GM12891 (cell line): Measurements from ENCODE around the gene SRRD.
A peak's percentile ranks its signal among the peaks of the same experiment; 100 is the strongest.

Source experiments
- DNase-seq: peaks from one replicate; pipeline ENCODE4 v3.0.0; 2011; ENCODE audit warnings: low spot score; ENCODE audit not compliant: insufficient read length
- FAIRE-seq: peaks from 2 replicates; lab custom pipeline; 2011; peaks lifted over from hg19 to GRCh38; lab: Jason Lieb, UNC
- PAX5 ChIP-seq: IDR thresholded peaks from 2 replicates; pipeline ENCODE4 v1.6.1; 2011; ENCODE audit warnings: low read length, moderate library complexity, mild to moderate bottlenecking; ENCODE audit not compliant: insufficient read depth, severe bottlenecking
- POLR2A ChIP-seq: IDR thresholded peaks from 2 replicates; pipeline ENCODE4 v1.6.1; 2011; ENCODE audit warnings: low read depth, low read length, control low read depth
- POLR2AphosphoS5 ChIP-seq: IDR thresholded peaks from 2 replicates; pipeline ENCODE4 v1.6.1; 2011; ENCODE audit warnings: low read depth, low read length, control low read depth
- POU2F2 ChIP-seq: IDR thresholded peaks from 2 replicates; pipeline ENCODE4 v1.6.1; 2011; ENCODE audit warnings: low read depth, mild to moderate bottlenecking, control low read depth, low read length, moderate library complexity
- SPI1 ChIP-seq: IDR thresholded peaks from 2 replicates; pipeline ENCODE4 v1.6.1; 2011; ENCODE audit warnings: low read depth, low read length, control low read depth
- TAF1 ChIP-seq: IDR thresholded peaks from 2 replicates; pipeline ENCODE4 v1.6.1; 2011; ENCODE audit warnings: low read depth, low read length, control low read depth

SRRD gene

GRCh38 chr22:26479792-26480610 lies 3.7 kb upstream of the SRRD start:
- FAIRE-seq, result no peak

GRCh38 chr22:26480611-26480932 lies 3.1 kb upstream of the SRRD start:
- no peak for FAIRE-seq
- no peak for TF ChIP-seq SPI1
- TF ChIP-seq PAX5, result no peak
- no peak for TF ChIP-seq TAF1
- no peak for TF ChIP-seq POLR2A
- no peak for TF ChIP-seq POU2F2
- no peak for TF ChIP-seq POLR2AphosphoS5
- DNase-seq, result no peak

More at GRCh38 chr22:26479792-26480610, 3.7 kb upstream of the SRRD start:
- TF ChIP-seq POU2F2 (no peak), SPI1 (peak; percentile 83)
- DNase-seq, result no peak

- DNase-seq, result no peak
- peak; percentile 20 for FAIRE-seq
- TF ChIP-seq POLR2AphosphoS5 (no peak), PAX5 (no peak), SPI1 (no peak), POLR2A (no peak), TAF1 (no peak), POU2F2 (no peak)
Observed at GRCh38 chr22:26481112-26481693, 2.5 kb upstream of the SRRD start.

GRCh38 chr22:26481694-26482093 lies 2.0 kb upstream of the SRRD start:
- DNase-seq, result no peak
- FAIRE-seq, result no peak
- peak; percentile 85 for TF ChIP-seq SPI1
- no peak for TF ChIP-seq POLR2A

GRCh38 chr22:26482161-26482560 lies 1.5 kb upstream of the SRRD start:
- TF ChIP-seq PAX5, result no peak
- TF ChIP-seq SPI1, result no peak
- TF ChIP-seq TAF1, result no peak
- no peak for TF ChIP-seq POU2F2
- no peak for TF ChIP-seq POLR2A
- no peak for TF ChIP-seq POLR2AphosphoS5
- FAIRE-seq (no peak), DNase-seq (no peak)

GRCh38 chr22:26483043-26483438 lies 636 bp upstream of the SRRD start:
- no peak for DNase-seq

GRCh38 chr22:26484360-26484706 lies 656 bp downstream of the SRRD start:
- TF ChIP-seq POLR2AphosphoS5 (no peak), POU2F2 (no peak), TAF1 (no peak), POLR2A (no peak), SPI1 (no peak), PAX5 (no peak)
- DNase-seq (no peak), FAIRE-seq (peak; percentile 47)

More at GRCh38 chr22:26483043-26483438, 636 bp upstream of the SRRD start:
- TF ChIP-seq PAX5, result no peak
- no peak for TF ChIP-seq POLR2AphosphoS5
- no peak for TF ChIP-seq SPI1
- no peak for TF ChIP-seq TAF1
- TF ChIP-seq POU2F2, result no peak
- TF ChIP-seq POLR2A, result no peak
- FAIRE-seq, result no peak

- FAIRE-seq (no peak), DNase-seq (no peak)
- no peak for TF ChIP-seq TAF1
- no peak for TF ChIP-seq POLR2AphosphoS5
- TF ChIP-seq SPI1, result no peak
- TF ChIP-seq POLR2A, result no peak
Observed at GRCh38 chr22:26485013-26485412, 1.3 kb downstream of the SRRD start.

GRCh38 chr22:26485806-26486390 lies 2.2 kb downstream of the SRRD start:
- DNase-seq (no peak), FAIRE-seq (no peak)
- no peak for TF ChIP-seq PAX5
- no peak for TF ChIP-seq SPI1
- TF ChIP-seq POU2F2, result no peak
- no peak for TF ChIP-seq TAF1
- TF ChIP-seq POLR2AphosphoS5, result no peak
- no peak for TF ChIP-seq POLR2A
